Endothelial cell of umbilical vein (primary cell): ENCODE measurements around the gene RRP15. TPM values are rescaled to one million over a fixed set of nuclear protein-coding genes. Genes with fewer than 3 reads are reported as not detected.

Source experiments
- BruUV-seq: library from RNA; stranded (reverse); fragments of 400-500 nt; replicated peaks from 2 replicates; lab custom pipeline; 2021; lab: Mats Ljungman, UMichigan
- CTCF ChIA-PET: fragments of 300-600, 350-600 bp; sonication (Branson Sonifier 250); formaldehyde crosslinking; loops from one replicate; lab custom pipeline; 2021; ENCODE audit warnings: antibody characterized with exemption, inconsistent platforms; lab: Charles Lee
- POLR2A ChIA-PET: fragments of 300-600, 350-600 bp; sonication (Branson Sonifier 250); formaldehyde crosslinking; loops from one replicate; lab custom pipeline; 2021; ENCODE audit warnings: antibody characterized with exemption, inconsistent platforms; lab: Charles Lee
- DNase-seq: peaks from one replicate; pipeline ENCODE4 v3.0.0-alpha.2; 2011; ENCODE audit warnings: low read depth, low spot score
- FAIRE-seq: peaks from 2 replicates; lab custom pipeline; 2011; peaks lifted over from hg19 to GRCh38; lab: Jason Lieb, UNC
- H2AFZ ChIP-seq: 2 replicates; pipeline ENCODE4 v1.6.0; 2012; ENCODE audit warnings: low read depth, low read length, control low read depth, inconsistent platforms
- H3K27ac ChIP-seq: 2 replicates; pipeline ENCODE4 v1.5.1; 2011; ENCODE audit warnings: low read depth, mild to moderate bottlenecking, control low read depth, low read length, moderate library complexity; ENCODE audit not compliant: insufficient read depth
- H3K27me3 ChIP-seq, 2 experiments: 2 replicates each; pipeline versions ENCODE4 v1.6.0 to v1.6.1; 2011; ENCODE audit warnings: low read length in 2 of 2, mixed read lengths in 1 of 2; ENCODE audit not compliant: control insufficient read depth in 2 of 2, insufficient read depth in 2 of 2
- H3K36me3 ChIP-seq, 2 experiments: 2 replicates in 1 of 2; 3 replicates in 1 of 2; pipeline ENCODE4 v1.5.1; 2011; ENCODE audit warnings: low read length in 2 of 2, mild to moderate bottlenecking in 1 of 2, moderate library complexity in 1 of 2; ENCODE audit not compliant: control insufficient read depth in 2 of 2, insufficient read depth in 2 of 2; ENCODE audit errors: extremely low read depth in 1 of 2
- H3K4me1 ChIP-seq: 3 replicates; pipeline ENCODE4 v1.5.1; 2011; ENCODE audit warnings: mild to moderate bottlenecking, low read length; ENCODE audit not compliant: control insufficient read depth, insufficient read depth; ENCODE audit errors: extremely low read depth
- H3K4me2 ChIP-seq: 2 replicates; pipeline ENCODE4 v1.6.1; 2011; ENCODE audit warnings: low read length, control low read depth, mixed read lengths; ENCODE audit not compliant: insufficient read depth
- H3K4me3 ChIP-seq, 3 experiments: fragments of 200-600 bp in 1 of 3; sonication (generic), shearing (Covaris generic) in 1 of 3; replicated peaks in 1 of 3; 2 replicates each; pipeline ENCODE4 v1.5.1; 2011 to 2016; ENCODE audit warnings: control low read depth in 3 of 3, low read length in 3 of 3, mild to moderate bottlenecking in 2 of 3, inconsistent platforms in 1 of 3, low read depth in 1 of 3, moderate library complexity in 1 of 3; ENCODE audit not compliant: insufficient read depth in 1 of 3
- H3K79me2 ChIP-seq: 2 replicates; pipeline ENCODE4 v1.6.0; 2012; ENCODE audit warnings: low read length, inconsistent platforms; ENCODE audit not compliant: control insufficient read depth, insufficient read depth
- H3K9ac ChIP-seq: replicated peaks from 2 replicates; pipeline ENCODE3; 2011; ENCODE audit warnings: low read length, control low read depth; ENCODE audit not compliant: insufficient read depth; ENCODE audit errors: extremely low read depth
- H3K9me1 ChIP-seq: replicated peaks from 3 replicates; pipeline ENCODE4 v1.6.0; 2011; ENCODE audit warnings: mild to moderate bottlenecking, low read length; ENCODE audit not compliant: control insufficient read depth, insufficient read depth; ENCODE audit errors: extremely low read depth
- H3K9me3 ChIP-seq: replicated peaks from 2 replicates; pipeline ENCODE4 v1.5.1; 2012; ENCODE audit warnings: low read length, inconsistent platforms; ENCODE audit not compliant: control insufficient read depth, insufficient read depth
- H4K20me1 ChIP-seq: replicated peaks from 2 replicates; pipeline ENCODE3; 2011; ENCODE audit warnings: mild to moderate bottlenecking, low read length; ENCODE audit not compliant: control insufficient read depth, insufficient read depth; ENCODE audit errors: extremely low read depth
- CTCF ChIP-seq, 2 donors: IDR thresholded peaks; 1 replicate in 1 of 2; 2 replicates in 1 of 2; pipeline ENCODE4 v1.5.1; 2011; ENCODE audit warnings: low read length in 2 of 2, mild to moderate bottlenecking in 2 of 2, moderate library complexity in 2 of 2, control low read depth in 1 of 2, inconsistent platforms in 1 of 2, low read depth in 1 of 2; ENCODE audit not compliant: insufficient read depth in 1 of 2; ENCODE audit errors: extremely low read depth in 1 of 2
- EZH2 ChIP-seq: IDR thresholded peaks from 2 replicates; pipeline ENCODE4 v1.6.1; 2012; ENCODE audit warnings: borderline replicate concordance, low read depth, mild to moderate bottlenecking, moderate library complexity, low read length, inconsistent platforms; ENCODE audit not compliant: severe bottlenecking
- FOS ChIP-seq: IDR thresholded peaks from 2 replicates; pipeline ENCODE4 v1.6.1; 2011; ENCODE audit warnings: mild to moderate bottlenecking, low read length, moderate library complexity, borderline replicate concordance; ENCODE audit not compliant: insufficient read depth
- GATA2 ChIP-seq: IDR thresholded peaks from 2 replicates; pipeline ENCODE4 v1.7.0; 2011; ENCODE audit warnings: low read depth, mild to moderate bottlenecking, moderate library complexity, mixed read lengths, low read length; ENCODE audit not compliant: insufficient read length, insufficient read depth
- JUN ChIP-seq: IDR thresholded peaks from 2 replicates; pipeline ENCODE4 v1.6.1; 2011; ENCODE audit warnings: borderline replicate concordance, low read depth; ENCODE audit not compliant: insufficient read length, insufficient read depth
- MAX ChIP-seq: IDR thresholded peaks from 2 replicates; pipeline ENCODE4 v1.6.1; 2011; ENCODE audit not compliant: insufficient read depth, insufficient read length
- MYC ChIP-seq: IDR thresholded peaks from one replicate; pipeline ENCODE4 v1.6.1; 2011; ENCODE audit warnings: mild to moderate bottlenecking, low read depth, low read length
- POLR2A ChIP-seq: IDR thresholded peaks from 2 replicates; pipeline ENCODE4 v1.6.1; 2012; ENCODE audit warnings: low read depth, mild to moderate bottlenecking, control low read depth, low read length
- POLR2AphosphoS5 ChIP-seq: IDR thresholded peaks from 2 replicates; pipeline ENCODE4 v1.6.1; 2012; ENCODE audit warnings: low read depth, mild to moderate bottlenecking, control low read depth, low read length, moderate library complexity; ENCODE audit not compliant: insufficient read depth
- dilution Hi-C: fragments of 300-500 bp; cut with MboI; formaldehyde crosslinking; loops from one replicate; pipeline ENCODE4 v1.15.0; 2019; ENCODE audit warnings: low sequenced_read_pairs; ENCODE audit not compliant: extremely low pct_ligation_motif_present
- intact Hi-C: fragments of 100-400 bp; cut with micrococcal nuclease; formaldehyde crosslinking; loops from one replicate; pipeline ENCODE4 v1.10.0; 2022
- polyA plus RNA-seq, 4 experiments: library from polyadenylated mRNA; depleted of rRNA in 3 of 4; stranded (reverse) in 3 of 4; unstranded in 1 of 4; fragments of >200 nt; gene quantifications; 2 replicates each; pipeline versions ENCODE4 v1.2.1 to v1.2.3, GENCODE V29; 2011 to 2012; ENCODE audit warnings: missing spikeins in 1 of 4
- total RNA-seq: library from RNA; stranded (reverse); gene quantifications from 2 replicates; pipeline ENCODE4 v1.2.3, GENCODE V29; 2021

RRP15 gene
- total and polyA plus RNA-seq, 2 donors (not counting 3 experiments of a cell fraction or from before 2014, with no cell fraction given), result 1.0 to 17.3 TPM

GRCh38 chr1:218303176-218303879, 18.2 kb downstream of the RRP15 start:
- Histone ChIP-seq H3K36me3 (no peaks in the 10 kb centered on the region), H3K9me3 (no peaks in the 10 kb centered on the region), H3K4me3 (no peak overlapping the region), H3K9ac (no peak overlapping the region), H3K27ac (no peak overlapping the region), H3K4me2 (no peak overlapping the region), H4K20me1 (no peaks in the 10 kb centered on the region), H2AFZ (no peak overlapping the region), H3K27me3 (no peaks in the 10 kb centered on the region), H3K79me2 (peaks cover 5% of the 10 kb centered on the region), H3K9me1 (no peaks in the 10 kb centered on the region), H3K4me1 (no peaks in the 10 kb centered on the region)
- TF ChIP-seq MAX (no peak), MYC (no peak), FOS (no peak), GATA2 (no peak), CTCF (IDR thresholded peaks at IDR 0.05; ENCODE audit: extremely low read depth in 1 of 2, insufficient read depth in 1 of 2, low read depth in 1 of 2, low read length in 2 of 2) (no peak), EZH2 (no peak), POLR2A (no peak), POLR2AphosphoS5 (no peak), JUN (no peak)
- dilution Hi-C loops (no loop called here), intact Hi-C loops (no loop called here)
- POLR2A ChIA-PET, result no interaction called here
- FAIRE-seq, result no peak
- BruUV-seq, result no TSS peak
- CTCF ChIA-PET, result interaction anchor here (1.2 to 2.8 kb wide), 6 partner anchors 9 to 1264 kb away, joined by 3 to 10 read pairs (median 6); no protein-coding TSS in a partner anchor
- no peak for DNase-seq
